Upper lobe of left lung (tissue), 4 donors: ENCODE data around the gene ROR2.

Experiments
- POLR2A ChIP-seq, 4 donors: fragments of 450-650 bp; IDR thresholded peaks; one replicate each; pipeline ENCODE4 v1.5.1; 2016 to 2017; ENCODE audit warnings: antibody characterized with exemption in 4 of 4, mild to moderate bottlenecking in 2 of 4
- POLR2AphosphoS5 ChIP-seq, 2 donors: sonication (generic); formaldehyde crosslinking; IDR thresholded peaks; one replicate each; pipeline ENCODE4 v1.5.1; 2017; ENCODE audit warnings: antibody characterized with exemption in 2 of 2
- TF ChIP-seq, protein P1 (sequence below), 6 experiments: fragments of 450-650 bp in 4 of 6; fragments of 200-600 bp in 2 of 6; sonication (generic) in 2 of 6; IDR thresholded peaks; one replicate each; pipeline ENCODE4 v1.5.1; 2016 to 2019; ENCODE audit warnings: antibody characterized with exemption in 6 of 6

GRCh38 chr9:91886414-91887076 is 63.5 kb downstream of the ROR2 start:
- TF ChIP-seq, protein P1, sequence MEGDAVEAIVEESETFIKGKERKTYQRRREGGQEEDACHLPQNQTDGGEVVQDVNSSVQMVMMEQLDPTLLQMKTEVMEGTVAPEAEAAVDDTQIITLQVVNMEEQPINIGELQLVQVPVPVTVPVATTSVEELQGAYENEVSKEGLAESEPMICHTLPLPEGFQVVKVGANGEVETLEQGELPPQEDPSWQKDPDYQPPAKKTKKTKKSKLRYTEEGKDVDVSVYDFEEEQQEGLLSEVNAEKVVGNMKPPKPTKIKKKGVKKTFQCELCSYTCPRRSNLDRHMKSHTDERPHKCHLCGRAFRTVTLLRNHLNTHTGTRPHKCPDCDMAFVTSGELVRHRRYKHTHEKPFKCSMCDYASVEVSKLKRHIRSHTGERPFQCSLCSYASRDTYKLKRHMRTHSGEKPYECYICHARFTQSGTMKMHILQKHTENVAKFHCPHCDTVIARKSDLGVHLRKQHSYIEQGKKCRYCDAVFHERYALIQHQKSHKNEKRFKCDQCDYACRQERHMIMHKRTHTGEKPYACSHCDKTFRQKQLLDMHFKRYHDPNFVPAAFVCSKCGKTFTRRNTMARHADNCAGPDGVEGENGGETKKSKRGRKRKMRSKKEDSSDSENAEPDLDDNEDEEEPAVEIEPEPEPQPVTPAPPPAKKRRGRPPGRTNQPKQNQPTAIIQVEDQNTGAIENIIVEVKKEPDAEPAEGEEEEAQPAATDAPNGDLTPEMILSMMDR (IDR thresholded peaks at IDR 0.05): no peak
- TF ChIP-seq POLR2A (IDR thresholded peaks at IDR 0.05) (no peak), POLR2AphosphoS5 (IDR thresholded peaks at IDR 0.05) (no peak)
